Measurements from ENCODE around the gene CATSPERD.
A peak's percentile ranks its signal among the peaks of the same experiment; 100 is the strongest.
"Not testable (repeated sequence)": the region's sequence is repeated elsewhere in the genome, so short reads cannot be mapped to it uniquely, and the experiment has no call there.

The CATSPERD gene

GRCh38 chr19:5698635-5699422 lies 21.6 kb upstream of the CATSPERD start:
- no peak for DNase-seq

GRCh38 chr19:5700455-5701092 lies 19.9 kb upstream of the CATSPERD start:
- no peak for DNase-seq

DNA sequence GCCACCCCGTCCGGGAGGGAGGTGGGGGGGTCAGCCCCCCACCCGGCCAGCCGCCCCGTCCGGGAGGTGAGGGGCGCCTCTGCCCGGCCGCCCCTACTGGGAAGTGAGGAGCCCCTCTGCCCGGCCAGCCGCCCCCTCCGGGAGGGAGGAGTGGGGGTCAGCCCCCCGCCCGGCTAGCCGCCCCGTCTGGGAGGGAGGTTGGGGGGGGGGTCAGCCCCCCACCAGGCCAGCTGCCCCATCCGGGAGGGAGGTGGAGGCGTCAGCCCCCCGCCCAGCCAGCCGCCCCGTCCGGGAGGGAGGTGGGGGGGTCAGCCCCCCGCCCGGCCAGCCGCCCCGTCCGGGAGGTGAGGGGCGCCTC lies 18.4 kb upstream of the CATSPERD start:
- DNase-seq = not testable (repeated sequence)

- no peak for DNase-seq
Observed at GRCh38 chr19:5703819-5704818, 16.3 kb upstream of the CATSPERD start.

DNA sequence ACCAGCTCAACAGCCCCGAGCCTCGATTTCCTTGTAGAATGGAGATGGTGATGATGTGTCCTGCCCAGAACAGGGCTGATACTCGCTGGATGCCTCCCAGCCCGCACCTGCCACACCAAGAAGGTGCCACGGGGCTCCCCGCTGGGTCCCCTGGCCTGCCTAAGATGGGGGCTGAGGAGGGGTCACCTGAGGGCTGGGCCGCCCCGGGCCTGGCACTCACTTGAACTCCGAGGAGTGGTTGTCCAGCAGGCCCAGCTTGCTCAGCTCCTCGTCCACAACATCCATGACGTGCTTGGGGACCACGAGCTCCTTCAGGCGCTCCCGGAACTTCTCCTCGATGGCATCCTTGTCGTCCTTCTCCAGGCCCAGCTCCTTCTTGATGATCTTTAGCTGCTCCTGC lies 14.9 kb upstream of the CATSPERD start:
- no peak for DNase-seq

- DNase-seq = no peak
Observed at GRCh38 chr19:5706876-5707573, 13.4 kb upstream of the CATSPERD start.

DNA sequence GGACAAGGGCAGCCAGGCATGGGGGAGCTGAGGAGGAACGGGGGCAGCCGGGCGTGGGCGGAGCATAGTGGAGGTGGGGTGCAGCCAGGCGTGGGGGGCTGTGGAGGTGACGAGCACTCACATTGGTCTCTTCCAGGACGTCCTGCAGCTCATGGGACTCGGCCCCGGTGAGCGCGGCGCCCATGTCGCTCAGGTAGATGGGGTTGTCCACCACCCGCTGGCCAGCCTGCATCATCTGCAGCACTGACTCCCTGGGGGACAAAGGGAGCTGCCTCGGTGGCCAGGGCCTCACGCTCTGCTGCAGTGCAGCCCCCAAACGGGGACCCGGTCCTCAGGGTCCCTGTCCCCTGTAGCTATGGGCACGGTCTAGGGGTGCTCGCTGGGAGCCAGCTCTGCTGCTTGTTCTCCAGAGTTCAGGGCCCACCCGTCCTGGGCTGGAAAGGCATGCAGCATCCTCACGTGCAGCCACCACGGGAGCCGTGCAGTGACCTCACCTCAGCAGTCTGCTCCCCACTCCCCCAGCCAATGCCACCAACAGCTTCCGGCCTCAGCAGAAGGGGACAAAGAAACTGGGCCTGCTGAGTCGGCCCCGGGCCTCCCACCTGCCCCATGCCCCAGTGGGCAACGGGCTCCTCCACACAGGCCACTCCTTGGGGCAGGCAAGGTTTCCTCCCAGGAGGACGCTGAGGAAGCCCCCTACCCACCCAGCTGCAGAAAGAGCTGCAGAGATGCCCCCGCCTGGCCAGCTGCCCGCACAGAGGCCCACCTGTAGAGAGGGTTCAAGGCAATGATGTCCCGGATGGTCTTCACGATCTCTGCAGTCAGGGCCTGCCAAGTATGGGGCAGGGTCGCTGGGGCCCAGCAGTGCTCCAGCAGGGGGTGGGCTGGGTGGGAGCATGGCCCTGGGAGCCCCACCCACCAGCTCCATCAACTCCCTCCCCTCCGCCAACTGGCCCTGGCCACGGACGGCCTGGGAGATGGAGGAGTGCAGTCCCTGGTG lies 12.6 kb upstream of the CATSPERD start:
- no peak for DNase-seq

DNA sequence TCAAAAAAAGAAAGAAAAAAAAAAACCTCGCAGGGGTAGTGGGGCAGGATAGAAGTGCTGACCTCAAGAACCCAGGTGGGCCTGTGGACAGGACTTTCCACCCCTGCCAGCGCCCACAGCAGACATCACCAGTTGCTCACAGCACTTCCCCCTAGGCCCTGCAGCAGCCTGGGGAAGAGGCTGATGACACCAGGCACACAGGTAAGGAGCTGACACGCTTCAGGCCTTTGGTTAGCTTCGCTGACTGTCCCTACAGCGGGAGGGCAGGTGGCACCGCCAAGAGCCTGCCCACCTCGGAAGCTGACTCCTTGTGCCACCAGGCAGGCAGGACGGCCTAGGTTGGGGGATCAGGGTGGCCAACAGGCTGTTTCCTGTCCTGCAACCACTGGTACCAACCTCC lies 9.4 kb upstream of the CATSPERD start:
- DNase-seq = no peak

DNA sequence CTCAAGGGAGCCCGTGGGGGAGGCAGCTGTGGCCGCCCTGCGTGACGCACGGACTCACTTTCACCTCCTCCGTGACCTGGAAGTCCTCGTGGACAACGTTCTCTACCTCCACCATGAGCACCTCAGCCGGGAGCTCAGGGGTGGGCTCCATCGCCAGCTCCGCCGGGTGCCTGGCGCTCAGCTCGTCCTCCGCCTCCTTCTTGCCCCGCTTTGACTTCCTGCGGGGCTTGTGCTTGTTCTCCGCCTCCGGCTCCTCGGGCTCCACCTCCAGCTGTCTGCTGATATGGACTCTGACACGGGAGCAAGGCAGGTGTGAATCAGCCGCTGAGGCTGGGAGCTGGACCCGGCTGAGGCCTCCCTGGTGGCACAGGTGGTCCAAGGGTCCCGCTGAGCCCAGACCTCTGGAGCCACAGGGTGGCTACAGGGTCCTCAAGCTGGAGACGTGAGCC lies 8.7 kb upstream of the CATSPERD start:
- no peak for DNase-seq

DNA sequence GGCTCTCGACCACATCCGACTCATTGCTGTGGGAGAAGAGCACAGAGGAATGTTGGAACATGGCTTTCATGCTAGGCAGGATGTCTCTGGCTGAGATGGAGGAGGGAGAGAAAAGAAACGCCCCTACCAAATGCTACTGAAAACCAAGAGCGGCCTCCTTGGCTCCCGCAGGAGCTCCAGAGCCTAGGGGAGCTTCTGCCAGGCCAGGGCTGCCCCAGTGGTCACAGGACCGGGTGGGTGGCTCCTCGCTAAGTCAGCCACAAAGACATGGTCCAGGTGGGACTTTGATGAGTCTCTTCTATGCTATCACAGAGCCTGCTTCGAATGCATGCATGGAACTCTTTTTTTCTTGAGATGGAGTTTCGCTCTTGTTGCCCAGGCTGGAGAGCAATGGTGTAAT lies 7.2 kb upstream of the CATSPERD start:
- DNase-seq = no peak

DNA sequence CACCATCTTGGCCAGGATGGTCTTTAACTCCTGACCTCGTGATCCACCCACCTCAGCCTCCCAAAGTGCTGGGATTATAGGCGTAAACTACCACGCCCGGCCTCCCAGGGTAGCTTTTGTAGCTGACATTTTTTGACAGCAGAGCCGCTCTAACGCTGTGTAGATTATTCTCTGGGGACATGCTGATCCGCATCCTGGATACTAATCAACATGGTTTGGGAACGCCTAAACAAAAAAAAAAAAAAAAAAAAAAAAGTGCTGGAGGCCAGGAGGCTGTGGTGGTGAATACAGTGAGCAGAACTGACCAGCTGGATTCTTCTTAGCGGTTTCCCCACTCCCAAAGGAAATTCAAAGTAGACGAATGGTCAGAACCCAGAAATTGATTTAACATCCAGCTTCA lies 5.6 kb upstream of the CATSPERD start:
- no peak for DNase-seq

GRCh38 chr19:5717215-5717935 lies 3.1 kb upstream of the CATSPERD start:
- no peak for DNase-seq

DNA sequence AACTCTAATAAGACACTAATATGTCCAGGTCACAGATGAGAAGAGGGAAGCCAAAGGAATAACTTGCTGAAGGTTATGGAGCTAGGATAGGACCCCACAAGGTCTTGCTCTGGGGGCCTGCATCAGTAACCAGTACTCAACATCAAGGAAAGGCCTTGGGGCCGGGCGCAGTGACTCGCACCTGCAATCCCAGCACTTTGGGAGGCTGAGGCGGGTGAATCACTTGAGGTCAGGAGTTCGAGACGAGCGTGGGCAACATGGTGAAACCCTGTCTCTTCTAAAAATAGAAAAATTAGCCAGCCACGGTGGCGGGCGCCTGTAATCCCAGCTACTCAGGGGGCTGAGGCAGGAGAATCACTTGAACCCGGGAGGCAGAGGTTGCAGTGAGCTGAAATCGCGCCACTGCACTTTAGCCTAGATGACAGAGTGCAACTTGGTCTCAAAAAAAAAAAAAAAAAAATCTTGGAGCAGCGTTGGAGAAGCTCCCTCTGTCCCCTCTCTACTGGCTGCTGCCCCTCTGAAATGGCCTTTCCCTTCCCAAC lies 2.3 kb upstream of the CATSPERD start:
- DNase-seq = no peak

GRCh38 chr19:5718579-5719273 lies 1.7 kb upstream of the CATSPERD start:
- DNase-seq = peak; percentile 59

DNA sequence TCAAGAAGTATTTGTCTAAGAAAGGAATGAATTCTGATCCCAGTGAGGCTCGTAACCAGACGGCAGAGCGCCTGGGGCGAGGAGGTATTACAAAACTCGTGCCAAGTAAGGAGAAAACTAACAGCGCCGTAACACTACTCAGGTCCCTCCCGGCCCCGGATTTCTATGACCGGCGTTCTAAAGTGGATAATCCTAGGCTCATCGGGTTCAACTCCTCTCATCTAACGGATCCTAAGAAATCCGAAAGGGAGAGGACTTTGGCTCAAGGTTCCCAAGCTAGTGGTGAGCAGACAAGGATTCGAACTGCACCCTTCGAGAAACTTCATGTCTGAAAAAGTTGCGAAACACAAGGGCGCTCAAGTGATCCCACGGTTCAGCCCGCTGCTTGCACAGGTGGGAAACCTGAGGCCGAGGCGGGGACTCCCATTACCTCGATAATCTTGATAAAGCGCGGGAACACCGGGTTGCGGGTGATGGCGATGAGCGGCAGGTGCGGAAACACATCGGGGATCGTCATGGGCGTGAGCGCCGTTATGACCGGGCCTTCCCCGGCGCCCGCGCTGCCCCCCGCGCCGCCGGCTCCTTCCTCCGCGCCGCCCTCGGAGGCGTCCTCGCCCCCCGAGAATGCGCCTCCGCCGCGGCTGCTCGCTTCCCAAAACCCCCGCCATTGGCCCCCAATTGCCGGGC lies 1.0 kb upstream of the CATSPERD start:
- no peak for DNase-seq

DNA sequence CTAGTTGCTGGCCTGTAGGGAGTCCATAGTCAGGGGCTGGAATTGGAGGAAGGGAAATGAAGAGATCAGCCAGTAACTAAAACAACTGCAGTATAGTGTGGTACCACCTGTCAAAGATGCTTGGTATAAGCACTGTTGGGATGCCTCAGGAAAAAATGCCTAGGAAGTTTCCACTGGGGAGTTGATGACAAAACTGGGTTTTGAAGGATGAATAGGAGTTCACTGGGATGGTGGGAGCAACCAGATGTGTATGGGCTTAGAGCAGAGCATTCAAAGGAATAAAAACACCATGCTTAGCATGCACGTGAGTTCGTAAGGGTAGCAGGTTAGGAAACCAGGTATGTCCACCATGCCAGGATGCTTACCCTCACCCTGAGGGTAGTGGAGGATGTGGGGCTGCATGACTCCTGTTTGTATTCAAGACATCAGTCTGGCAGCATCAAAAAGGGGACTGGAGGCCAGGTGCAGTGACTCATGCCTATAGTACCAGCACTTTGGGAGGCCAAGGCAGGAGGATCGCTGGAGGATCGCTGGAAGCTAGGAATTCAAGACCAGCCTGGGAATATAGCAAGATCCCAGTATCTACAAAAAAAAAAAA lies 7.1 kb downstream of the CATSPERD start:
- no peak for DNase-seq

DNA sequence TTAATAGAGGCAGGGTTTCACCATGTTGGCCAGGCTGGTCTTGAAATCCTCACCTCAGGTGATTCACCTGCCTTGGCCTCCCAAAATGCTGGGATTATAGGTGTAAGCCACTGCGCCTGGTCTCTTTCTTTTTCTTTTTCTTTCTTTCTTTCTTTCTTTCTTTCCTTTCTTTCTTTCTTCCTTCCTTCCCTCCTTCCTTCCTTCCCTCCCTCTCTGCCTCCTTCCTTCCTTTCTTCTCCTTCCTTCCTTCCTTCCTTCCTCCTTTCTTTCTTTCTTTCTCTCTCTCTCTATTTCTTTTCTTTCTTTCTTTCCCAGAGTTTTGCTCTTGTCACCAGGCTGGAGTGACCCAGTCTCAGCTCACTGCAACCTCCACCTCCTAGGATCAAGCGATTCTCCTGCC lies 12.7 kb downstream of the CATSPERD start:
- not testable (repeated sequence) for DNase-seq

DNA sequence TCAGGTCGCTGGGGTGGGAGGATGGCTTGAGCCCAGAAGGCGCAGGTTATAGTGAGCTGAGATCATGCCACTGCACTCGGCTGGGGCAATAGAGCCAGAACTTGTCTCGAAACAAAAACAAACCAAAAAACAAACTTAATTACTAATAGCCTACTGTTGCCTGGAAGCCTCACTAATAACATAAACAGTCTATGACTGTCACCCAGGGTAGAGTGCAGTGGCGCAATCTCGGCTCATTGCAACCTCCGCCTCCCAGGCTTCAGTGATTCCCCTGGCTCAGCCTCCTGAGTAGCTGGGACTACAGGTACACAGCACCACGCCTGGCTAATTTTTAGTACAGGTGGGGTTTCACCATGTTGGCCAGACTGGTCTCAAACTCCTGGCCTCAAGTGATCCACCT lies 18.0 kb downstream of the CATSPERD start:
- DNase-seq = no peak

- DNase-seq = no peak
Observed at GRCh38 chr19:5742051-5742450, 21.6 kb downstream of the CATSPERD start.

Data from amniotic stem cell (primary cell).